Measurements from ENCODE around the gene JPH2. TPM values are rescaled to one million over a fixed set of nuclear protein-coding genes. Genes with fewer than 3 reads are reported as not detected.

The JPH2 gene
- total RNA-seq, 6 experiments from 2014 or later, result 0.09 to 0.31 (median 0.10) TPM; not detected in 1

- no peak overlapping the region for H3K4me3 ChIP-seq
- H3K27me3 ChIP-seq, result no peaks in the 10 kb centered on the region
- H3K9me3 ChIP-seq, result no peaks in the 10 kb centered on the region
- DNase-seq (no peak), ATAC-seq (no peak)
- TF ChIP-seq CTCF (IDR thresholded peaks at IDR 0.05), result no peak
- no peak for TF ChIP-seq POLR2A (IDR thresholded peaks at IDR 0.05)
- H3K36me3 ChIP-seq, result peaks cover 0 to 80% (median 42%) of the 10 kb centered on the region in 4 donors
- 88% methylated on average over 4 of the region's 4 CpGs for WGBS (ENCODE audit: insufficient coverage, low coverage, low lambda C conversion rate, missing lambda C conversion rate)
- no peak overlapping the region for H3K27ac ChIP-seq
- intact Hi-C loops (cut with DNase I), result no loop called here
- H3K4me1 ChIP-seq, result no peaks in the 10 kb centered on the region
These were observed 13.4 kb upstream of the JPH2 start for GRCh38 chr20:44200371-44200770.

GRCh38 chr20:44199877-44200276 lies 12.9 kb upstream of the JPH2 start:
- WGBS (ENCODE audit: insufficient coverage, low coverage, low lambda C conversion rate, missing lambda C conversion rate), result 100% methylated on average over 1 of the region's 4 CpGs
- no peaks in the 10 kb centered on the region for H3K27me3 ChIP-seq
- intact Hi-C loops (cut with DNase I), result no loop called here
- H3K27ac ChIP-seq, result no peak overlapping the region
- ATAC-seq, result no peak
- no peaks in the 10 kb centered on the region for H3K9me3 ChIP-seq
- TF ChIP-seq POLR2A (IDR thresholded peaks at IDR 0.05), result no peak
- TF ChIP-seq CTCF (IDR thresholded peaks at IDR 0.05), result no peak
- no peak overlapping the region for H3K4me3 ChIP-seq
- peaks cover 0 to 75% (median 42%) of the 10 kb centered on the region in 4 donors for H3K36me3 ChIP-seq
- no peak for DNase-seq
- no peaks in the 10 kb centered on the region for H3K4me1 ChIP-seq

- Histone ChIP-seq H3K9me3 (no peaks in the 10 kb centered on the region), H3K4me1 (no peaks in the 10 kb centered on the region), H3K4me3 (no peak overlapping the region), H3K27ac (no peak overlapping the region), H3K27me3 (no peaks in the 10 kb centered on the region), H3K36me3 (peaks cover 0 to 74% (median 42%) of the 10 kb centered on the region in 4 donors)
- DNase-seq (no peak), ATAC-seq (no peak)
- TF ChIP-seq CTCF (IDR thresholded peaks at IDR 0.05), result no peak
- TF ChIP-seq POLR2A (IDR thresholded peaks at IDR 0.05), result no peak
- 79% methylated on average over 3 of the region's 4 CpGs for WGBS (ENCODE audit: insufficient coverage, low coverage, low lambda C conversion rate, missing lambda C conversion rate)
- intact Hi-C loops (cut with DNase I), result no loop called here
These were observed 11.9 kb upstream of the JPH2 start for GRCh38 chr20:44198872-44199271.

- H3K27ac ChIP-seq, result no peak overlapping the region
- H3K9me3 ChIP-seq, result no peaks in the 10 kb centered on the region
- TF ChIP-seq CTCF (IDR thresholded peaks at IDR 0.05) (no peak), POLR2A (IDR thresholded peaks at IDR 0.05) (no peak)
- no peak overlapping the region for H3K4me3 ChIP-seq
- no peaks in the 10 kb centered on the region for H3K27me3 ChIP-seq
- intact Hi-C loops (cut with DNase I), result no loop called here
- ATAC-seq, result no peak
- H3K36me3 ChIP-seq, result peaks cover 0 to 54% (median 33%) of the 10 kb centered on the region in 4 donors
- WGBS (ENCODE audit: insufficient coverage, low coverage, low lambda C conversion rate, missing lambda C conversion rate), result 62% methylated on average over 3 of the region's 3 CpGs
- no peak for DNase-seq
- no peaks in the 10 kb centered on the region for H3K4me1 ChIP-seq
These were observed 9.3 kb upstream of the JPH2 start for GRCh38 chr20:44196271-44196670.

GRCh38 chr20:44195605-44196004 lies 8.6 kb upstream of the JPH2 start:
- peaks cover 0 to 48% (median 29%) of the 10 kb centered on the region in 4 donors for H3K36me3 ChIP-seq

More at GRCh38 chr20:44195605-44196004, 8.6 kb upstream of the JPH2 start:
- TF ChIP-seq POLR2A (IDR thresholded peaks at IDR 0.05) (no peak), CTCF (IDR thresholded peaks at IDR 0.05) (no peak)
- Histone ChIP-seq H3K27me3 (no peaks in the 10 kb centered on the region), H3K27ac (no peak overlapping the region), H3K9me3 (no peaks in the 10 kb centered on the region), H3K4me3 (no peak overlapping the region), H3K4me1 (no peaks in the 10 kb centered on the region)
- DNase-seq, result no peak
- 92% methylated on average over 1 of the region's 1 CpG for WGBS (ENCODE audit: insufficient coverage, low coverage, low lambda C conversion rate, missing lambda C conversion rate)
- intact Hi-C loops (cut with DNase I), result no loop called here
- no peak for ATAC-seq
